Ecto neural progenitor cell (in vitro differentiated cells): Measurements from ENCODE around the gene PHYH.
"Not testable (repeated sequence)": the region's sequence is repeated elsewhere in the genome, so short reads cannot be mapped to it uniquely, and the experiment has no call there.

Experiments
- DNase-seq: peaks from one replicate; pipeline ENCODE4 v3.0.0-alpha.2; 2018; ENCODE audit warnings: low spot score

PHYH gene

GRCh38 chr10:13271552-13272163 is 28.2 kb downstream of the PHYH start:
- peak; percentile 75 for DNase-seq

- DNase-seq: no peak
Measured at GRCh38 chr10:13270877-13271551, 28.9 kb downstream of the PHYH start.

- no peak for DNase-seq
Measured at GRCh38 chr10:13268841-13269240, 31.0 kb downstream of the PHYH start.

GRCh38 chr10:13268310-13268709 is 31.6 kb downstream of the PHYH start:
- DNase-seq: no peak

GRCh38 chr10:13263591-13263990 is 36.3 kb downstream of the PHYH start:
- DNase-seq: no peak

GRCh38 chr10:13262433-13262832 is 37.4 kb downstream of the PHYH start:
- DNase-seq: no peak

- no peak for DNase-seq
Measured at GRCh38 chr10:13257621-13258140, 42.2 kb downstream of the PHYH start.

- no peak for DNase-seq
Measured at GRCh38 chr10:13256627-13257026, 43.2 kb downstream of the PHYH start.

GRCh38 chr10:13253726-13254125 is 46.1 kb downstream of the PHYH start:
- no peak for DNase-seq

- DNase-seq: no peak
Measured at GRCh38 chr10:13247784-13248183, 52.1 kb downstream of the PHYH start.

GRCh38 chr10:13247246-13247645 is 52.6 kb downstream of the PHYH start:
- no peak for DNase-seq

- DNase-seq: not testable (repeated sequence)
Measured at GRCh38 chr10:13242260-13242659, 57.6 kb downstream of the PHYH start.

- DNase-seq: no peak
Measured at GRCh38 chr10:13241613-13242012, 58.3 kb downstream of the PHYH start.

GRCh38 chr10:13239923-13240322 is 59.9 kb downstream of the PHYH start:
- DNase-seq: no peak

- no peak for DNase-seq
Measured at GRCh38 chr10:13238271-13239077, 61.4 kb downstream of the PHYH start.

GRCh38 chr10:13236638-13237037 is 63.2 kb downstream of the PHYH start:
- no peak for DNase-seq

- DNase-seq: not testable (repeated sequence)
Measured at GRCh38 chr10:13234736-13235135, 65.1 kb downstream of the PHYH start.

GRCh38 chr10:13234172-13234571 is 65.7 kb downstream of the PHYH start, which contains the start of gene UCMA:
TSS of gene UCMA (minus strand) at chr10:13234374. CDS start at chr10:13234258, 116 bp downstream.
- no peak for DNase-seq

GRCh38 chr10:13233358-13233757 is 66.5 kb downstream of the PHYH start:
- DNase-seq: no peak

- DNase-seq: no peak
Measured at GRCh38 chr10:13231808-13232207, 68.1 kb downstream of the PHYH start.

GRCh38 chr10:13231190-13231589 is 68.7 kb downstream of the PHYH start:
- no peak for DNase-seq
